Heart left ventricle (tissue), 13 donors: ENCODE results near the gene CTSA.

Experiments used
- POLR2A ChIP-seq, 2 donors: fragments of 450-650 bp; IDR thresholded peaks; one replicate each; pipeline ENCODE4 v1.6.1; 2017; ENCODE audit warnings: antibody characterized with exemption in 2 of 2, mild to moderate bottlenecking in 2 of 2, moderate library complexity in 2 of 2
- TF ChIP-seq, protein P1 (sequence below), 12 donors: fragments of 200-600 bp; sonication (generic) in 4 of 12; IDR thresholded peaks; one replicate each; pipeline versions ENCODE4 v1.5.0 to v1.8.0; 2018 to 2022; ENCODE audit warnings: antibody characterized with exemption in 12 of 12, mild to moderate bottlenecking in 5 of 12
- donor health status: ischemic (EF 13 %, LVEDD 7.1; RV severe dilation, severe dysfunction).
- donor health status: DM: no; HTN: yes; CAD: no.
- donor health status: DM: no; HTN: no; CAD: no.
- donor health status: ischemic (EF 25% LVEDD 6.9; RV normal size, moderate dysfunction).
- donor health status: ischemic (EF 25% LVEDD 5.7; RV mildly dilated, moderate dysfunction).
- donor health status: ischemic (EF 35%, LVEDD 5.7; RV mildly dilated, moderate dysfunction).
- donor health status: nonischemic (EF 11% LVEDD 7.7; RV severe dilation, severe dysfunction).
- donor health status: DM: yes; HTN: yes; CAD: no.
- donor health status: PGD.
- donor health status: ischemic (EF 29% LVEDD 5.4; RV normal size, mild dysfunction).
- donor health status: nonischemic (EF 23%, LVEDD 6.1; RV moderate dilation, normal function).

DNA sequence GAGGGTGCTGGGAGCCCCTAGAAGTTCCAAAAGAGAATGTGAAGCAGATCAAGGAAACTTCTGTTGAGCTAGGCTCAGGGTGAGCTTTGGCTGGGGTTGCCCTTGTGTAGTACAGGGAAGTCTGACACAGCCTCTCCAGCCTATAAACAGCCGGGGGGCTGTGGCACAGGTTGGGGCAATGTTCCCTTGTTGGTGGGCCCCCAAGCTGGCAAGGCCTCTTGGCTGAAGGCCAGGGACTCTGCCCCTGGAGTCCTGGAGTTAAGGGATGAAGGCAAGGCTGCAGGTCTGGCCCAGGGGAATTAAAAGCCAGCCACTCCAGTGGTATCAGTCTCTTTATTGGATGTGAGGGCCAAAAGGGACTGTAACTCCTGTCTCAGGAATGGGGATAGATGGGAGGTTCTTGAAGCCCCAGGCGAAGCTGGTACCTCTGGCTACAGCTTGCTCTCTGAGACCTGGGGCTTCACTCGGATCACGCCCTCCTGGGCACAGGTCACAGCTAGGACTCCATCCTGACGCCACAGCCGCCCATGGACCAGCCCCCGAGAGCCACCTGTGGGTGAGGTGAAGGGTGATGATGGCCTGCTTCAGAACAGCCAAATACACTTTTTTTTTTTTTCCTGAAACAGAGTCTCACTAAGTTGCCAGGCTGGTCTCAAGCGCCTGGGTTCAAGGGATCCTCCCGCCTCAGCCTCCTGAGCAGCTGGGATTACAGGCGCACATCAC lies 49.6 kb upstream of the CTSA start:
- TF ChIP-seq, protein P1, sequence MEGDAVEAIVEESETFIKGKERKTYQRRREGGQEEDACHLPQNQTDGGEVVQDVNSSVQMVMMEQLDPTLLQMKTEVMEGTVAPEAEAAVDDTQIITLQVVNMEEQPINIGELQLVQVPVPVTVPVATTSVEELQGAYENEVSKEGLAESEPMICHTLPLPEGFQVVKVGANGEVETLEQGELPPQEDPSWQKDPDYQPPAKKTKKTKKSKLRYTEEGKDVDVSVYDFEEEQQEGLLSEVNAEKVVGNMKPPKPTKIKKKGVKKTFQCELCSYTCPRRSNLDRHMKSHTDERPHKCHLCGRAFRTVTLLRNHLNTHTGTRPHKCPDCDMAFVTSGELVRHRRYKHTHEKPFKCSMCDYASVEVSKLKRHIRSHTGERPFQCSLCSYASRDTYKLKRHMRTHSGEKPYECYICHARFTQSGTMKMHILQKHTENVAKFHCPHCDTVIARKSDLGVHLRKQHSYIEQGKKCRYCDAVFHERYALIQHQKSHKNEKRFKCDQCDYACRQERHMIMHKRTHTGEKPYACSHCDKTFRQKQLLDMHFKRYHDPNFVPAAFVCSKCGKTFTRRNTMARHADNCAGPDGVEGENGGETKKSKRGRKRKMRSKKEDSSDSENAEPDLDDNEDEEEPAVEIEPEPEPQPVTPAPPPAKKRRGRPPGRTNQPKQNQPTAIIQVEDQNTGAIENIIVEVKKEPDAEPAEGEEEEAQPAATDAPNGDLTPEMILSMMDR (IDR thresholded peaks at IDR 0.05) = no peak
- no peak for TF ChIP-seq POLR2A (IDR thresholded peaks at IDR 0.05)
